Kidney capillary endothelial cell (primary cell): ENCODE data around the gene AMIGO2.
"Not testable (repeated sequence)": the region's sequence is repeated elsewhere in the genome, so short reads cannot be mapped to it uniquely, and the experiment has no call there.

ENCODE experiments used
- DNase-seq: peaks from one replicate; pipeline ENCODE4 v3.0.0-alpha.2; 2018; ENCODE audit warnings: low spot score

AMIGO2 gene

DNA sequence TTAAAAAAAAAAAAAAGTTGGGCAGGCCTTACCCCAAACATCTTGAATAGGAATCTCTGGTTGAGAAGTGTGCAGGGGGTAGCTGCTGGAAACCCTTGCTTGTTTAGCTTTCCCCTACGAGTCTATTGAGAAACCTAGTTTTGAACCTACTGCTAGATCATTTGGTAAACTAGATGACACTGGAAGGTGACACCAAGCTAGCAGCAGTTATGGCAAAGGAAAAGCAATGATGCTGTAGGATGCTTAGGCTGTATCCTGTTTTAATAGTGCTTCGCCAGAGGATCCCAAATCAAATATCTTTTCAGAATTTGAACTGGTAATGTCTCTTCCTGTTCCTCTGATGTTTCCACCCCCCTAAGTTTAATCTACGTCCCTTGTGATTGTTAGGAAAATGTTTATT lies 5.8 kb downstream of the AMIGO2 start:
- DNase-seq, result no peak

DNA sequence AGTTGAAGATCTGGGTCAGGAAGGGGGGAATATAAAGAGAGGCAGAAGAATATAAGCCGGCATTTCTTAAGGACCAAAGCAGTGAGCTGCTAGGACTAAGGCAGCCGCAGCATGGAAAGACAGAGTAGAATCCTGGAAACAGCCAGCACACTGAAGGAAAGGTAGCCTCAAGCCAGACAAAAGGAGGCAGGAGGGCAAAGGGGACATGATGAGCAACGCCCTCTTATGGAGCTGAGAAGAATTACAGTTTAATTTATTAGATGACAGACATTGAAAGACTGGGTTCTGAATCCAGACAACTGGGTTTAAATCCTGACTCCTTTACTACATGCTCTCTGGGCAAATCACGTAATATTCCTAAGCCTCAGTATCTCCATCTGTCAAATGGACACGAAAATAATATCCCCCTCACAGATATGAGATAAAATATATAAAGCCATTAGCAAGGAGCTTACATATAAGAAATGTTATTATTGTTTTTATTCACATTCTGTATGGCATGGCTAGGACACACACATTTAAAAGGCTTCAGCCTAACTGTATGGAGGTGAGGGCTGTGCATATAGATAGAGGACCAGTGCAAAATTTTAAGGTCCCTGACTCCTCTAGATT lies 8.4 kb downstream of the AMIGO2 start:
- no peak for DNase-seq

DNA sequence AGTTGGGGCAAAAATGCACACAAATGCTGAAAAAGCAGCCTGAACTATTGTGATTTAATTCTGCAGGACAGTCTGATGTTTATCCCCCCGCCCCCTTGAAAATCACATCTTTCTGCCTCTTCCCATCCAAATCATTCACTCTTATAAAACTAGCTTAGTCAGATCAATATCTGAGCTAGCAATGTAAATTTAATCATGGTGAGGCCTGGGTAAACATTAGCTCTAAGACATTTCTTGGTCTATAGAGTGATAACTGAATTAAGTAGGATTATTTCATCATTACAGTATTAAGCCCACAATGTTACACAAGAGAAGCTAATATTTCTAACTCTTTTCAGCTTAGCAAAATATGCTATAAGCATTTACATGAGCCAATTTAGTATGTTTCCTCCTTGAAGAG lies 9.4 kb downstream of the AMIGO2 start:
- DNase-seq, result no peak

DNA sequence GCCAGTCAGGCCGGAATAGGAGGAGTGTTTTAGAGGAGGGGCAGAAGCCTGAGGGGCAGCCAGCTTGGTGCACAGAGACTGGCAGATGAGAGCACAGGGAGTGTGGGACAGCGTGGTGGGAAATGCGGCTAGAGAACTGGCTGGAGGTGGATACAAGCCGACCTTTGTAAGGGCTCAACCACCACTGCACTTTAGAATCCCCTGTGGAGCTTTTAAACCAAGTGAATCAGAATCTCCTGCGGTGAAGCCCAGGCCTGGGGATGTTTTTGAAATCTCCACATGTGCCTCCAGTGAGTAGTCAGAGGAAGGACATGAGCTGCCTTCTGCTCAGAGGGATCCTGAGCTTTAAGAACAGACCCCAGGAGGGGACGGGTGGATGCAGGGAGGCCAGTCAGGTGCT lies 11.2 kb downstream of the AMIGO2 start:
- no peak for DNase-seq

DNA sequence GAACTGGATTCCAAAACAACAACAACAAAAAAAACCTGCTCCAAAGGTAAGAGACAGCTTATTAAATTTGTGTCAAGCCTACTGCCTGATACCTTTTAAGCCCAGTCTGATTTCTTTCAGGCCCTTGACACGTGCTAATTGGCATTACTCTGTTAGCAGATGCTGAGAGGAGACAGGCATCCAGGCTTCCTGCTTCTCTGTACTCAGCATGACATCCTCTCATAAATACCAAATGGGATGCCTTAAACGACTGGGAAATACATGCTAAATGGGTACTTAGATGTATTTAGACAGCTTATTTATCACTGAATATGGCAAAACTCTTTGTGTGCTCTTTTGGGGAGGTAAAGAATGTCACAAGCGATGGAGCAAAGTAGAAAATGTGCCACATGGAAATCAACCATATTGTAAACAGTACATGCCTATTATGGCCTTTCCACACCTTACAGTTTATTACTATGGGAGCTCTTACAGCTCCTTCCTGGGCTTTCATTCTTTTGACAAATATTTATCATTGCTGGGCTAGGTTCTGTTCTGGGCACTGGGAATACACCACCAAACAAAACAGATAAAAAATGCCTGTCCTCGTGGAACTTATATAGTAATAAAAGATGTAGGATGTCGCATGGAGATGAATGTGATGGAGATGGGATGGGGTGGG lies 11.9 kb downstream of the AMIGO2 start:
- no peak for DNase-seq

DNA sequence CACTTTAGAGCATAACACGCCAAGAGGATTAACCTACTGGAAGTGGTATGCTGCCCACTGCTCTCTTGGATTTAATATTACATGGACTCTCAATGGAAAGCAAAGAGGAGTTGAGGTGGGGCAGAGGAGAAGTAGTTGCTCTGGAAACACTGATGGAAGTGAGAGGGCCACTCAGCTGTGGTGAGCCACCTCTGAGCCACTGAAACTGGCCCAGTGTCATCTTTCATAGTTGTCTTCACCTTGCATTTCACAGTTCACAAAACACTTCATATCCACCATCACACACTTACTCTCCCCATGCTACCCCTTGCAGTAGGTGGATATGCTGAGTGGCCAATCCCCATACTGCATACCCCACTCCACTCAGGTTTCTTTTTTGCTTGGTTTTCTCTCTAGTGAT lies 12.6 kb downstream of the AMIGO2 start:
- DNase-seq, result no peak

DNA sequence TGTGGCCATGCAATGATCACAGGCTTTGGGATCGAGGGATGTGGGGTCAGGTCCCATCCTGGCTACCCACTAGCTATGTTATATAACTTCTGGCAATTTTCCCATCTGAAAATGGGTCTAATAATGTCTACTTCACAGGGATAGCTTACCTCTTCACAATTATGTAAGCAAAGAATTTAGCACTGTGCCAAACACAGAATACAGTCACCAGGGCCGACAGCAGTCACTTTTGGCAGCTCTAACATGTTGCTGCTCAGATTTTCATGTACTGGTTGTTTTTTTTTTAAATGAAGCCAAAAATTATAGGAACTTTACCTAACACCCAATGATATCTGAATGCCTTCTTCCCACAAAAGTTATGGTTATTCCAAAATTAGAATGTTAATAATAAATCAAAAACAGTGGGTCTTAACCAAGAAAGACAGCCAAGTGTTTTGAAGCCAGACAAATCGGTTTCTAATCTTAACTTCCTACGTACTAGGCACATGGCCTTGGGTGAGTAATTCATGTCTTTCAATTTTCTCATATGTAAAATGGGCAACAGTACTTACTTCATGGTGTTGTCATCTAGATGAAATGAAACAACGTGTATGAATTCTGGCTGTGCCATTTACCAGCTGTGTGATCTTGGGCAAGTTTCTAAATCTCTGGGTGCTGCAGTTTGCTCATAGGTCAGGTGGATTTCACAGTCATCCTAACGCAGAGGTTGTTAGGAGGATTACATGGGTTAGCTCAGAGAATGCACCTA lies 13.3 kb downstream of the AMIGO2 start:
- no peak for DNase-seq

DNA sequence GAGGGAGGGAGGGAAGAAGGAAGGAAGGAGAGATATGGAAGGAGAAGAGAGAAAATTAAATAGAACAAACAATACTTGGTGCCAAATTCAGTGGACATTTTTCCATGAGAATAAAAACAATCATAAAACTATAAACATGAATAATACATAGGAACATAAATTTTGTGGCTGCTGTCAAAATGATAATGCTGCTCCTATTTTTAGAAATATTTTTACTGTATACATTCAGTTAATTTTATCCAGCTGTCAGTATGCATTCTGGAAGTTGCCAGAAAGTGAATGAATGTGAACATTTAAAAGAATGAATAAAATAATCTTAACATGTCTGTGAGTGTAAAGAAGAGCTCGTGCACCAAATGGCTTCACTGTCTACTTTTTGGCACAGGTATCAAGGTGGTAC lies 14.2 kb downstream of the AMIGO2 start:
- DNase-seq, result no peak

DNA sequence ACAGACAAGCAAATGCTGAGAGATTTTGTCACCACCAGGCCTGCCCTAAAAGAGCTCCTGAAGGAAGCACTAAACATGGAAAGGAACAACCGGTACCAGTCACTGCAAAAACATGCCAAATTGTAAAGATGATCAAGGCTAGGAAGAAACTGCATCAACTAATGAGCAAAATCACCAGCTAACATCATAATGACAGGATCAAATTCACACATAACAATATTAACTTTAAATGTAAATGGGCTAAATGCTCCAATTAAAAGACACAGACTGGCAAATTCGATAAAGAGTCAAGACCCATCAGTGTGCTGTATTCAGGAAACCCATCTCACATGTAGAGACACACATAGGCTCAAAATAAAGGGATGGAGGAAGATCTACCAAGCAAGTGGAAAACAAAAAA lies 21.1 kb downstream of the AMIGO2 start:
- DNase-seq, result not testable (repeated sequence)

DNA sequence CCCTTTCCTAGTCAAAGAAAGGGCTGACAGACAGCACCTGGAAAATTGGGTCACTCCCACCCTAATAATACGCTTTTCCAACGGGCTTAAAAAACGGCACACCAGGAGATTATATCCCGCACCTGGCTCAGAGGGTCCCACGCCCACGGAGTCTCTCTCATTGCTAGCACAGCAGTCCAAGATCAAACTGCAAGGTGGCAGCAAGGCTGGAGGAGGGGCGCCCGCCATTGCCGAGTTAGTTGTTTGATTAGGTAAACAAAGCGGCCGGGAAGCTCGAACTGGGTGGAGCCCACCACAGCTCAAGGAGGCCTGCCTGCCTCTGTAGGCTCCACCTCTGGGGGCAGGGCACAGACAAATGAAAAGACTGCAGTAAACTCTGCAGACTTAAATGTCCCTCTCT lies 22.8 kb downstream of the AMIGO2 start:
- DNase-seq, result not testable (repeated sequence)

DNA sequence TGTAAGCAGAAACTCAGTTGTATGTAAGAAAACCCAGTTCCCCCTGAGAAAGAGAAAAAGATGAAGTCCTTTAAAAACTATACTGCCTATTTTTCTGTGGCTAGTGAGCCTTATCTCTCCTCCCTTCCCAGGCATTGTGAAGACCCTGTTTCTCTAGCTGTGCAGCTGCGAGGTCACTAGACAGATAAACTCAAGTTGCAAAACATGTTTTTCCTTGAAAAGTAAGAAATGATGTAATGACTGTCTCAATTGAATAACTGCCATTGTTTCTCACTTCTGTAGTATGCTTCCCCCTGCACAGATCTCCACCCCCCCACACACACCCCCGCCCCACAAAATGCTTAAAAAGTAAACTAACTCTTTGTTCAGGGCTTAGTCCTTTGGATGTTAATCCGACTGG lies 23.9 kb downstream of the AMIGO2 start:
- not testable (repeated sequence) for DNase-seq

DNA sequence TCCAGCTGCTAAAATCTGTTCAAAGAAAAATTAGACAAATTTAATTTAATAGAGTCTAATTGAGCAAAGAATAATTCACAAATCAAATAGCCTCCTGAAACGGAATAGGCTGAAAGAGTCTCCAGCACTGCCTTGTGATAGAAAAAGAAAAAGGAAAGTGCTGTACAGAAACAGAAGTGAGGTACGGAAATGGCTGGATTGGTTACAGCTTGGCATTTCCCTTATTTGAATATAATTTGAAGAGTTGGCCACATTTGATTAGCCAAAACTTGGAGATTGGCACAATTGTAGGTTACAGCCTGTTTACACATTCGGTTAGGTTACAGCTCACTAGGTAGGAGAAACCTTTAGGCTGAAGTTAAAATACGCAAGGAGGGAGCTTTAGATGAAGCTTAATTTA lies 25.1 kb downstream of the AMIGO2 start:
- DNase-seq, result no peak

DNA sequence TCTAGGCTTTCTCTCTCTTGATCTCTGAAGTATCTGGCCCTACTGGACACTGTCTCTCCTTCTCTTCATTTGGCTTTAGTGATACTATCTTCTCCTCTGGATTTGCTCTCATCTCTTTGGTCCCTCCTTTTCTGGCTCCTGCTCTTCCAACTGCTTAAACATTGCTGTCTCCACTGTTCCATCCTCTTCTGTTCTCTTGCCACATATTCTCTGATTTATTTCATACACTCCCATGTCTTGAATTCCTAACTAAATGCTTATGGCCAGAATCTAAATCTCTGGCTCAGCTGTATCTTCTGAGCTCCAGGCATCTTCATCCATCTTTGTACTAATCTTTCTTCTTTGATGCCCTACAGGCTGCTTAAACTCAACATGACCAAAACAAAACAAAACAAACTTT lies 25.8 kb downstream of the AMIGO2 start:
- no peak for DNase-seq

DNA sequence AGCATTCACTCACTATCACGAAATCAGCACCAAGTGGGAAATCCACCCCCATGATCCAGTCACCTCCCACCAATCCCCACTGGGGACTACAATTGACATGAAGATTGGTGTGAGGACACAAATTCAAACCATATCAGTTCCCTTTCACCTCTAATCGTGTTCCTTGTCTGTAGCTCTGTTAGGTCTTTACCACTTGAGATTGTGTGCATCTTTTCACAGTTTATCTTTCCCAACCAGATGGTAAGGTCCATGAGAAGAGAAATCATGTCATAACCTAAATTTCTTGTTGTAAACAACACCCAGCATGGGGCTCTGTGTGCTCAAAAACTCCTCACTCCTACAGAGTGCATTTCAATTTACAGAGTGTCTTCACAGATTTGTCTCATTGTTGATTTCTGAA lies 27.5 kb downstream of the AMIGO2 start:
- DNase-seq, result no peak

DNA sequence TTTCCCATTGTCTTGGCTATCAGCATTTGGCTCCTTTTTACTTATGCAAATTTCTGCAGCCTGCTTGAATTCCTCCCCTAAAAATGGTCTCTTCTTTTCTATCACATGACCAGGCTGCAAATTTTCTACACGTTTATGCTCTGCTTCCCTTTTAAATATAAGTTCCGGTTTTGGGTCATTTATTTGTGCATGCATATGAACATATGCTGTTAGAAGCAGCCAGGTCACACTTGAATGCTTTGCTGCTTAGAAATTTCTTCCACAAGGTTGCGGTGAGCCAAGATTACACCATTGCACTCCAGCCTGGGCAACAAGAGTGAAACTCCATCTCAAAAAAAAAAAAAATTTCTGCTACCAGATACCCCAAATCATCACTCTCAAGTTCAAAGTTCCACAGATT lies 28.5 kb downstream of the AMIGO2 start:
- DNase-seq, result not testable (repeated sequence)

DNA sequence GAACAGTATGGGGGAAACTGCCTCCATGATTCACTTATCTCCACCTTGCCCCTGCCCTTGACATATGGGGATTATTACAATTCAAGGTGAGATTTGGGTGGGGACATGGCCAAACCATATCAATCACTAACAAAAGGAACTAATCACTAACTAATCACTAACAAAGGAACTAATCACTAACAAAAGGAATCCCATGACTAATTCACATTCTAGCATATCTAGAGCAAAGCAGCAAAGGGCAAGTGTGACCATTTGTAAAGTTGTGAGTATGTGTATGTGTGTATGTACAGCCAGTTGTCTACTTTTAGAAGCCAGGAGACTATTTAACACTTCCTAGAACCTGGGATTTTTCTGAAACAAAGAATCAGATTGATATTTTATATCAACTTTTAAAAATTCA lies 31.2 kb downstream of the AMIGO2 start:
- no peak for DNase-seq

DNA sequence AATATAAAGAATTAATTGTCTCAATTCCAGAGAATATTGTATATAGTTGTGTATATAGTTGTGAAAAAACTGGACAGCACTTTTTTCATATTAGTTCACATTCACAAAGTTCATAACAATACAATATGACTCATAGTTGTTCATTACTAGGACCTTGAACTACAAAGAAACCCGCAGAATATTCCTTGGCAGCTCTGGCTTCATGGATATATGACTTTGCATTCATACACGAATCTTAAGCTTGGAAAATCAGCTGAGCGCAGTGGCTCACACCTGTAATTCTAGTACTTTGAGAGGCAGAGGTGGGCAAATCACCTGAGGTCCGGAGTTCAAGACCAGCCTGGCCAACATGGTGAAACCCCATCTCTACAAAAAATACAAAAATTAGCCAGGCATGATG lies 38.4 kb downstream of the AMIGO2 start:
- no peak for DNase-seq

DNA sequence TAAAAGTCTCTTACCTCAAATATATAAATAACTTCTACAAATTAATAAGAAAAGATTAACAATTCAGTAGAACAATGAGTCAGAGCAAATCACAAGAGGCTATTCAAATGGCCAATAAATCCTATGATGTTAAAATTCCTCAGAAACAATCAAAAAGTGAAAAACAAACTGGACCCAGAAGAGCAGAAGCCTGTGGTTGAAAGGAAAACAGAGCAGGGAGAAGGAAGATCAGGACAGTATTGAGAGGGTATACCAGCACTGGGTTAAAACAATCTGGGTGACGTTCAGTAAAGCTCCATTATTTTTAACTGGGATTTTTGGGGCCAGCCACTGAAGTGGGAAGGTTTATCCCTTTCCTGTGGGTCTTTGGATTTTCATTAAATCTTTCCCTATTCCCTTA lies 40.0 kb downstream of the AMIGO2 start:
- DNase-seq, result no peak

DNA sequence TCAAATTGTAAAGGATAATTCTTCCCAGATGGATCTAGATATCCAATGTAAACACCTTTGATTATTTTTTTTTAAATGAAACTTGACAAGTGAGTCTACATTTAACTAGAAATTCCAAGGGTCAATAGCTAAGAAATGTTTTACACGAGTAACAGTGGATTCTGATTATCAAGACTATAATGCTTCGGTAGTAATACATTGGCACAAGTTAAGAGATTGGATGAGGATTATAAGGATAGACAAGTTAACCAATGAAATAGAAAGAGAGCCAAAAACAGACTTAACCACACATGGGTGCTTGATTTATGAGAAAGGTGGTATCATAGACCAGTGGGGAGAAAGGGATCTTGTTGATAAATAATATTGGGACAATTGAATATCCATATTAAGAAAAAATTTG lies 40.7 kb downstream of the AMIGO2 start:
- no peak for DNase-seq

DNA sequence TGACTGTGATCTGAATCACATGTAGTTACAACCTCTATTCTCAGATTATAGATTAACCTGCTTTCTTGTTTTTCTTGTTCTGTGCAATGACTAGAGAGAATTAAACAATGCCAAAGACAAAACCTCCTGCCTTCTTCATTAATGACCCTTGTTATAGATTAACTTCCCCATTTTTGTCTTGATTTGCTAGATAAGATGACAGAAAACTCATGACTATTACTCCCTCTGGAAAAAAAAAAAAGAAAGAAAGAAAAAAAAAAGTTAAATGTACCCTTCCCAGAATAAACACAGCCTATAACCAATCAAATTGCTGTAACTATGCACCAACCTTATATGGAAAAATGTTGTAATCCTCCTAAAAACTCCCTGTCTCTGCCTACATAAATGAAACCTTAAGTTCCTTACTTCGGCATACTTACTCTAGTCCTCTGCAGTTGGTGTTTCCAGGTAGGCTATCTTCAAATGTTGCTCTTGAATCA lies 41.5 kb downstream of the AMIGO2 start:
- no peak for DNase-seq

DNA sequence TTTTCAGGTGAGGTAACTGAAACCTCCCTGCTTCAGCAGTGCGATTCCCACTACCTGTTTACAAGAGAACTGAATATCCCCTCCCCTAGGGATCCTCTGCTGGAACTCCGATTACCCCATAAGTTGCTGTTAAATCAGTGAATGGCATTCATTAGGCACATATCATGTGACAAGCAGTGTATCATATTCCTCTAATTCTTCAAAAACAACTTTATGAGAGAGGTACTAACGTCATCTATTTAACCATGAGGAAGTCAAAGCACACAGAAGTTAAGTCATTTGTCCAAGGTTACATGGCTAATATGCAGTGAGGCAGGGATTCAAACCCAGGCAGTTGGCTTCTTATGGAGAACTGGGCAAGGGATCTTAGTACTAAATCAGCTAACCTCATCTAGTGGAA lies 44.3 kb downstream of the AMIGO2 start:
- DNase-seq, result no peak

DNA sequence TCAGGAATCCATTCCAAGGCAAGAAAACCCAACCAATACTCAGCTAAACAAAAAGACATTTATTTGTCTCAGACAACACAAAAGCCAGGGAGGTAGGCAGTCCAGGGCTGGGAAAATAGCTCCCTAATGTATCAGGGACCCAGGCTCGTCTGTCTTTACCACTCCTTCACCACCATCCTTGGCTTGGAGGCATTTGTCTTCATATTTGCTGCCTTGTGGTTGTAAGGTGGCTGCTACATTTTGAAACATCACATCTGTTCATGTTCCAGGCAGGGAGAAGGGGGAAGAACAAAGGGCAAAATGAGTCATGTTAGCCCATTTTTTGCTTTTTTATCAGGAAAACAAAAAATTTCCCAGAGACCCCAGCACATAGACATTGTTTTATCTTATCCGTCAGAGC lies 45.1 kb downstream of the AMIGO2 start:
- no peak for DNase-seq

DNA sequence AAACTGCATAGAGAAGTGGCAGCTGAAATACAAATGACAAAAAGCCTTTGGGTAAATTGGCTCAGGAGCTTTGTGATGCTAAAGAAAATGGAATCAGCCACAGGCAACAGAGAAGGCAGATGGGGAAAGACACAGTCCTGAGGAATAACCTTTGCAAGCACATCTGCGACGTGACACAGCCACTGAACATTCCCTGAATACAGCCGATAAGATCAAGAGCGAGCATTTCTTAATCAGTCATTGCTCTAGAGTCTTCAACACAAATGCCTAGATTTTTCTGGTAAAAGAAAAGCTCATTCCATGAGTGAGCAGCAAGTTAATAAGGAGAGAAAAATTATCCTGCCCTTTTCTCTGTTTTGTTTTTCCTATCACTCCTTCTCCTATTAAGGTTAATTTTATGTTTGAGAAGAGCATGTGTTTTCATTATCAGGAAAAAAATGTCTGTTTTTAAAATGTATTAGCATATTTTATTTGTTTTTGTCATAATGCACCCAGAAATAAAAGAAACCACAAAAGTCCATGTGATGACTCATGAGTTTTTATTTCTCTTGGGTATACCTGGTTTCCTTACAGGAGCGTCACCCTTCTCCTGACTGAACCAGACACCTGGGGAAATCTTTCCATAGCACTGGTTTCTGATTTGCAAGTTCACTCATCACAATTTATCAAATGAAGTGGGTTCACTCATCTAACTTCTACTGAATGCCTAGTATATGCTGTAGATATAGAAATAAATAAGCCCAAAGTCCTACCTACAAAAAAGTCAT lies 45.8 kb downstream of the AMIGO2 start:
- DNase-seq, result no peak
